Mesodermal cell (in vitro differentiated cells): ENCODE results near the gene NRG4.

ENCODE experiments used
- H3K27ac ChIP-seq: 2 replicates; pipeline ENCODE4 v1.7.0; 2013; ENCODE audit warnings: mild to moderate bottlenecking, low read depth, low read length, moderate library complexity; ENCODE audit not compliant: severe bottlenecking
- H3K36me3 ChIP-seq: 2 replicates; pipeline ENCODE4 v1.7.1; 2013; ENCODE audit warnings: mild to moderate bottlenecking, low read length, moderate library complexity; ENCODE audit not compliant: control insufficient read depth, insufficient read depth
- H3K4me1 ChIP-seq: one replicate; pipeline ENCODE4 v1.7.1; 2013; ENCODE audit warnings: mild to moderate bottlenecking, low read length; ENCODE audit not compliant: insufficient read depth, control insufficient read depth, poor library complexity, severe bottlenecking
- H3K4me3 ChIP-seq: 2 replicates; pipeline ENCODE4 v1.7.0; 2013; ENCODE audit warnings: low read length, control low read depth, mild to moderate bottlenecking; ENCODE audit not compliant: insufficient read depth, poor library complexity, severe bottlenecking; ENCODE audit errors: extremely low read depth
- H3K9me3 ChIP-seq: 2 replicates; pipeline ENCODE4 v1.7.1; 2013; ENCODE audit warnings: mild to moderate bottlenecking, low read length, moderate library complexity; ENCODE audit not compliant: control insufficient read depth
- WGBS, 2 experiments: methylation state at CpG; one replicate each; pipeline ENCODE4 v1.1.5; 2013; ENCODE audit warnings: missing lambda C conversion rate in 2 of 2; ENCODE audit not compliant: insufficient coverage in 2 of 2; 5-methylcytosine and 5-hydroxymethylcytosine counted together

Gene NRG4

GRCh38 chr15:75952525-75952924 is 59.7 kb downstream of the NRG4 start:
- no peaks in the 10 kb centered on the region for H3K9me3 ChIP-seq
- no peaks in the 10 kb centered on the region for H3K4me1 ChIP-seq
- H3K4me3 ChIP-seq = no peak overlapping the region
- H3K36me3 ChIP-seq = no peaks in the 10 kb centered on the region
- WGBS, 2 experiments = 75% methylated on average over 2 of the region's 4 CpGs; no CpG with 5 or more reads in 1 of the 2 experiments
- H3K27ac ChIP-seq = no peak overlapping the region

- Histone ChIP-seq H3K9me3 (no peaks in the 10 kb centered on the region), H3K4me1 (no peaks in the 10 kb centered on the region), H3K36me3 (no peaks in the 10 kb centered on the region), H3K27ac (no peak overlapping the region), H3K4me3 (no peak overlapping the region)
- 81 to 96% methylated on average over 6 of the region's 8 CpGs for WGBS, 2 experiments
Measured at GRCh38 chr15:75948761-75949296, 63.4 kb downstream of the NRG4 start.

- H3K27ac ChIP-seq = no peak overlapping the region
- no peaks in the 10 kb centered on the region for H3K4me1 ChIP-seq
- no peaks in the 10 kb centered on the region for H3K36me3 ChIP-seq
- H3K9me3 ChIP-seq = no peaks in the 10 kb centered on the region
- WGBS, 2 experiments = no CpG with 5 or more reads among the region's 1 CpG
- no peak overlapping the region for H3K4me3 ChIP-seq
Measured at GRCh38 chr15:75947092-75947491, 65.1 kb downstream of the NRG4 start.

GRCh38 chr15:75945953-75946352 is 66.3 kb downstream of the NRG4 start:
- Histone ChIP-seq H3K4me1 (no peaks in the 10 kb centered on the region), H3K27ac (no peak overlapping the region), H3K9me3 (no peaks in the 10 kb centered on the region), H3K36me3 (peaks cover under 1% of the 10 kb centered on the region), H3K4me3 (no peak overlapping the region)
- 83 to 90% methylated on average over 1 to 2 of the region's 4 CpGs for WGBS, 2 experiments

GRCh38 chr15:75943713-75944215 is 68.5 kb downstream of the NRG4 start:
- Histone ChIP-seq H3K4me3 (no peak overlapping the region), H3K9me3 (no peaks in the 10 kb centered on the region), H3K36me3 (peaks cover 12% of the 10 kb centered on the region), H3K4me1 (no peaks in the 10 kb centered on the region), H3K27ac (no peak overlapping the region)
- no CpG with 5 or more reads among the region's 1 CpG for WGBS, 2 experiments

- no peak overlapping the region for H3K27ac ChIP-seq
- H3K9me3 ChIP-seq = no peaks in the 10 kb centered on the region
- H3K4me3 ChIP-seq = no peak overlapping the region
- WGBS, 2 experiments = 91% methylated on average over 4 of the region's 5 CpGs; no CpG with 5 or more reads in 1 of the 2 experiments
- H3K36me3 ChIP-seq = peaks cover 17% of the 10 kb centered on the region
- H3K4me1 ChIP-seq = no peaks in the 10 kb centered on the region
Measured at GRCh38 chr15:75943246-75943645, 69.0 kb downstream of the NRG4 start.

- Histone ChIP-seq H3K27ac (no peak overlapping the region), H3K4me3 (no peak overlapping the region)
- 93% methylated on average over 3 of the region's 3 CpGs; no CpG with 5 or more reads in 1 of the 2 experiments for WGBS, 2 experiments
Measured at GRCh38 chr15:75942464-75942863, 69.8 kb downstream of the NRG4 start.

GRCh38 chr15:75930866-75931265 is 81.4 kb downstream of the NRG4 start:
- H3K4me1 ChIP-seq = no peaks in the 10 kb centered on the region
- H3K9me3 ChIP-seq = no peaks in the 10 kb centered on the region
- H3K27ac ChIP-seq = no peak overlapping the region
- WGBS, 2 experiments = 100% methylated on average over 1 of the region's 2 CpGs
- H3K36me3 ChIP-seq = peaks cover 70% of the 10 kb centered on the region
- no peak overlapping the region for H3K4me3 ChIP-seq

More at GRCh38 chr15:75942464-75942863, 69.8 kb downstream of the NRG4 start:
- H3K4me1 ChIP-seq = no peaks in the 10 kb centered on the region
- peaks cover 24% of the 10 kb centered on the region for H3K36me3 ChIP-seq
- no peaks in the 10 kb centered on the region for H3K9me3 ChIP-seq

GRCh38 chr15:75929799-75930565 is 82.2 kb downstream of the NRG4 start:
- 85 to 100% methylated on average over 1 to 2 of the region's 5 CpGs for WGBS, 2 experiments
- H3K4me1 ChIP-seq = peaks cover 5% of the 10 kb centered on the region

GRCh38 chr15:75928680-75929608 is 83.3 kb downstream of the NRG4 start:
- 77 to 81% methylated on average over 3 to 5 of the region's 9 CpGs for WGBS, 2 experiments

More at GRCh38 chr15:75929799-75930565, 82.2 kb downstream of the NRG4 start:
- H3K4me3 ChIP-seq = no peak overlapping the region
- H3K9me3 ChIP-seq = no peaks in the 10 kb centered on the region
- no peak overlapping the region for H3K27ac ChIP-seq
- peaks cover 66% of the 10 kb centered on the region for H3K36me3 ChIP-seq

More at GRCh38 chr15:75928680-75929608, 83.3 kb downstream of the NRG4 start:
- Histone ChIP-seq H3K27ac (no peak overlapping the region), H3K36me3 (peaks cover 73% of the 10 kb centered on the region), H3K4me1 (peaks cover 5% of the 10 kb centered on the region), H3K4me3 (no peak overlapping the region), H3K9me3 (no peaks in the 10 kb centered on the region)
